Renal cortex interstitium (tissue), 3 donors: ENCODE measurements around the gene DNAJC27. TPM values are rescaled to one million over a fixed set of nuclear protein-coding genes. Genes with fewer than 3 reads are reported as not detected.

Source experiments
- polyA plus RNA-seq, 3 donors: library from polyadenylated mRNA; unstranded; fragments of 120-200 nt; gene quantifications; one replicate each; pipeline ENCODE4 v1.2.1, GENCODE V29; 2013; ENCODE audit not compliant: insufficient read length in 3 of 3

DNAJC27 gene
- polyA plus RNA-seq, 3 donors: 8.5 to 10.9 (median 9.2) TPM

Other genes starting within 250 kb of the DNAJC27 start
- 10 to 100 TPM; 36.2 to 41.0 (median 37.8) TPM for gene PTRHD1, start 178.6 kb downstream of the DNAJC27 start, polyA plus RNA-seq
- 10 to 100 TPM; 19.2 to 21.0 (median 19.9) TPM for gene CENPO, start 178.5 kb downstream of the DNAJC27 start, polyA plus RNA-seq
- 10 to 100 TPM; 19.9 to 26.4 (median 20.0) TPM for gene ADCY3, start 51.7 kb downstream of the DNAJC27 start, polyA plus RNA-seq
- gene EFR3B, start 70.1 kb upstream of the DNAJC27 start, polyA plus RNA-seq: 1 to 10 TPM; 5.9 to 7.5 (median 7.4) TPM
- gene POMC, start 196.6 kb upstream of the DNAJC27 start, polyA plus RNA-seq: 10 to 100 TPM in 1 of 3 donors, 1 to 10 TPM in 2; 3.1 to 13.1 (median 8.4) TPM